Erythroblast (primary cell): ENCODE measurements around the gene HBE1.

Experiments
- GATA1 ChIP-seq: IDR thresholded peaks from 2 replicates; pipeline ENCODE4 v1.6.1; 2011; ENCODE audit warnings: low read depth, mild to moderate bottlenecking, control low read depth, low read length, moderate library complexity
- POLR2A ChIP-seq: IDR thresholded peaks from 2 replicates; pipeline ENCODE4 v1.6.1; 2011; ENCODE audit warnings: mild to moderate bottlenecking, low read length

DNA sequence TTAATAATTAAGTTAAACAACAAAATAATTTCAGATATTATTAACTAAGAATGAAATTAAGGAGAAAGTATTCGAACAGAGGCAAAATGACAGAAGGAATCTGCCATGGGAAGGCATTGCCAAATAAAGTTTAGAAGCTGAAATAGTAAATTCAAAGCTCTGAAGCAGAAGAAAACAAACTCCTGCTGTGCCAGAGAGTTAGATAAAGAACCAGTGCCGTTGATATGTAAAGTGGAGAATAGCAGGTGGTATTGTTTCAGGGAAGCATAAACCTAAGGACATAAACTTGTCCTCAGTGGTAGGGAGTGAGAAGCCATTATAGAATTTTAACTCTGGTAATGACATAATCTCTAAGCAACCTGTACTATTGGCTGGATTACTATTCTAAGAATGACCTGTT, 12.4 kb downstream of the HBE1 start:
- TF ChIP-seq POLR2A: no peak
- no peak for TF ChIP-seq GATA1
